AG04450 (cell line): ENCODE data around the gene IGDCC3. TPM values are rescaled to one million over a fixed set of nuclear protein-coding genes. Genes with fewer than 3 reads are reported as not detected.

Experiments used
- CTCF ChIA-PET: fragments of 300-600, 350-600 bp; formaldehyde crosslinking; extraction: SDS; loops from one replicate; lab custom pipeline; 2022; ENCODE audit warnings: antibody characterized with exemption, inconsistent platforms; lab: Charles Lee
- POLR2A ChIA-PET: fragments of 350-600 bp; formaldehyde crosslinking; extraction: SDS; loops from one replicate; lab custom pipeline; 2021; ENCODE audit warnings: antibody characterized with exemption, inconsistent platforms; lab: Yijun Ruan, JAX
- DNase-seq: peaks from one replicate; pipeline ENCODE4 v3.0.0-alpha.2; 2011; ENCODE audit warnings: low read depth, low spot score
- H3K27ac ChIP-seq: one replicate; pipeline ENCODE4 v1.5.1; 2012; ENCODE audit warnings: low read depth, low read length, control low read depth
- H3K27me3 ChIP-seq: one replicate; pipeline ENCODE4 v1.6.0; 2012; ENCODE audit warnings: low read length; ENCODE audit not compliant: control insufficient read depth, insufficient read depth
- H3K4me3 ChIP-seq: 2 replicates; pipeline ENCODE4 v1.5.1; 2011; ENCODE audit warnings: mild to moderate bottlenecking, low read depth, low read length, control low read depth
- H3K9me3 ChIP-seq: 2 replicates; pipeline ENCODE4 v1.5.1; 2012; ENCODE audit warnings: low read length; ENCODE audit not compliant: control insufficient read depth, insufficient read depth
- CTCF ChIP-seq: IDR thresholded peaks from 2 replicates; pipeline ENCODE4 v1.5.1; 2011; ENCODE audit warnings: low read depth, low read length, control low read depth, inconsistent platforms
- polyA plus RNA-seq: library from polyadenylated mRNA; depleted of rRNA; stranded (reverse); fragments of >200 nt; gene quantifications from 2 replicates; pipeline ENCODE4 v1.2.3, GENCODE V29; 2011

Gene IGDCC3
- polyA plus RNA-seq, 1 experiment = 0.11 TPM

- Histone ChIP-seq H3K27me3 (peaks cover 7% of the 10 kb centered on the region), H3K4me3 (no peak overlapping the region), H3K9me3 (no peaks in the 10 kb centered on the region), H3K27ac (no peak overlapping the region)
- no peak for DNase-seq
- POLR2A ChIA-PET = no interaction called here
- CTCF ChIA-PET = interaction anchor here (2.0 kb wide), 1 partner anchor 89 kb away, joined by 5 read pairs; no protein-coding TSS in a partner anchor
- TF ChIP-seq CTCF = no peak
These were observed 66.0 kb downstream of the IGDCC3 start for GRCh38 chr15:65311760-65312159.

- ChIA-PET POLR2A (interaction anchor here (0.6 to 0.8 kb wide), 2 partner anchors 125 to 596 kb away, joined by 3 read pairs; no protein-coding TSS in a partner anchor), CTCF (interaction anchor here (1.4 kb wide), 2 partner anchors 8 to 75 kb away, joined by 4 to 6 read pairs; no protein-coding TSS in a partner anchor)
- no peaks in the 10 kb centered on the region for H3K9me3 ChIP-seq
- no peak for DNase-seq
- H3K27me3 ChIP-seq = peaks cover 7% of the 10 kb centered on the region
- peak overlapping the region; percentile 3 for H3K27ac ChIP-seq
- H3K4me3 ChIP-seq = no peak overlapping the region
- no peak for TF ChIP-seq CTCF
These were observed 67.2 kb downstream of the IGDCC3 start for GRCh38 chr15:65310431-65311137.

- Histone ChIP-seq H3K27ac (peak overlapping the region; percentile 25), H3K9me3 (no peaks in the 10 kb centered on the region), H3K27me3 (peaks cover 7% of the 10 kb centered on the region), H3K4me3 (no peak overlapping the region)
- DNase-seq = peak; percentile 45
- no peak for TF ChIP-seq CTCF
- ChIA-PET POLR2A (interaction anchor here (0.6 to 1.1 kb wide), 3 partner anchors 65 to 596 kb away, joined by 3 read pairs; no protein-coding TSS in a partner anchor), CTCF (interaction anchor here (1.4 kb wide), 2 partner anchors 9 to 76 kb away, joined by 4 to 6 read pairs; no protein-coding TSS in a partner anchor)
These were observed 67.9 kb downstream of the IGDCC3 start for GRCh38 chr15:65309882-65310418.

- Histone ChIP-seq H3K27me3 (peaks cover 7% of the 10 kb centered on the region), H3K27ac (no peak overlapping the region), H3K4me3 (no peak overlapping the region), H3K9me3 (no peaks in the 10 kb centered on the region)
- CTCF ChIA-PET = interaction anchor here (1.1 to 1.7 kb wide), 3 partner anchors 9 to 77 kb away, joined by 3 to 5 read pairs (median 3); no protein-coding TSS in a partner anchor
- POLR2A ChIA-PET = no interaction called here
- TF ChIP-seq CTCF = no peak
- no peak for DNase-seq
These were observed 69.8 kb downstream of the IGDCC3 start for GRCh38 chr15:65307978-65308377.

GRCh38 chr15:65306551-65306950 lies 71.3 kb downstream of the IGDCC3 start:
- Histone ChIP-seq H3K27ac (no peak overlapping the region), H3K9me3 (no peaks in the 10 kb centered on the region), H3K27me3 (no peaks in the 10 kb centered on the region), H3K4me3 (no peak overlapping the region)
- ChIA-PET POLR2A (interaction anchor here (2.9 kb wide), 1 partner anchor 122 kb away, joined by 55 read pairs; the partner anchor contains the start of gene CLPX), CTCF (interaction anchor here (1.7 kb wide), 1 partner anchor 79 kb away, joined by 5 read pairs; no protein-coding TSS in a partner anchor)
- DNase-seq = no peak
- no peak for TF ChIP-seq CTCF
